GM12801 (cell line): Measurements from ENCODE around the gene RPRD2.

Source experiments
- CTCF ChIP-seq: IDR thresholded peaks from one replicate; pipeline ENCODE4 v1.5.1; 2011; ENCODE audit warnings: control low read depth; ENCODE audit not compliant: insufficient read length; ENCODE audit errors: extremely low read depth

RPRD2 gene

GRCh38 chr1:150410582-150411101 is 46.7 kb downstream of the RPRD2 start:
- no peak for TF ChIP-seq CTCF

GRCh38 chr1:150414592-150414991 is 50.6 kb downstream of the RPRD2 start:
- no peak for TF ChIP-seq CTCF

GRCh38 chr1:150415800-150416199 is 51.9 kb downstream of the RPRD2 start:
- no peak for TF ChIP-seq CTCF

GRCh38 chr1:150420560-150421265 is 56.8 kb downstream of the RPRD2 start:
- TF ChIP-seq CTCF = no peak

GRCh38 chr1:150422541-150422940 is 58.6 kb downstream of the RPRD2 start:
- no peak for TF ChIP-seq CTCF

GRCh38 chr1:150429805-150430204 is 65.9 kb downstream of the RPRD2 start:
- TF ChIP-seq CTCF = no peak

GRCh38 chr1:150441121-150441520 is 77.2 kb downstream of the RPRD2 start:
- TF ChIP-seq CTCF = no peak
